IMR-90 (cell line): ENCODE data around the gene COL12A1. TPM values are rescaled to one million over a fixed set of nuclear protein-coding genes. Genes with fewer than 3 reads are reported as not detected.

ENCODE experiments used
- ATAC-seq: fragments of 200-7000 bp; cut with Tn5 transposase; 2 replicates; pipeline ENCODE4 v1.9.1; 2020; ENCODE audit warnings: low read depth, mild to moderate bottlenecking, moderate library complexity
- BruUV-seq: library from RNA; stranded (reverse); fragments of 400-500 nt; replicated peaks from 2 replicates; lab custom pipeline; 2021; lab: Mats Ljungman, UMichigan
- CTCF ChIA-PET: fragments of 300-600 bp; formaldehyde crosslinking; extraction: SDS; loops from one replicate; lab custom pipeline; 2021; ENCODE audit warnings: antibody characterized with exemption; lab: Yijun Ruan, JAX
- POLR2A ChIA-PET: fragments of 300-600 bp; sonication (Branson Sonifier 250); formaldehyde crosslinking; loops from one replicate; lab custom pipeline; 2022; ENCODE audit warnings: antibody characterized with exemption; ENCODE audit not compliant: unreplicated experiment; lab: Charles Lee
- DNase-seq: peaks from one replicate; pipeline ENCODE4 v3.0.0; 2013
- H2AFZ ChIP-seq: replicated peaks from 2 replicates; pipeline ENCODE3; 2013; ENCODE audit warnings: low read length, mild to moderate bottlenecking; ENCODE audit not compliant: poor library complexity
- H2AK5ac ChIP-seq: 2 replicates; pipeline ENCODE4 v1.6.1; 2013; ENCODE audit warnings: low read depth, low read length, inconsistent platforms
- H2AK9ac ChIP-seq: replicated peaks from 2 replicates; pipeline ENCODE3; 2013; ENCODE audit warnings: mild to moderate bottlenecking, low read depth, low read length, moderate library complexity; ENCODE audit not compliant: poor library complexity
- H2BK120ac ChIP-seq: 2 replicates; pipeline ENCODE4 v1.6.1; 2013; ENCODE audit warnings: low read depth, low read length, inconsistent platforms
- H2BK15ac ChIP-seq: 3 replicates; pipeline ENCODE4 v1.6.1; 2013; ENCODE audit warnings: low read depth, low read length, inconsistent platforms
- H2BK20ac ChIP-seq: 2 replicates; pipeline ENCODE4 v1.6.1; 2013; ENCODE audit warnings: low read depth, mild to moderate bottlenecking, inconsistent platforms, low read length, moderate library complexity
- H2BK5ac ChIP-seq: 2 replicates; pipeline ENCODE4 v1.6.1; 2013; ENCODE audit warnings: mild to moderate bottlenecking, low read depth, low read length, inconsistent platforms; ENCODE audit not compliant: poor library complexity, severe bottlenecking
- H3K14ac ChIP-seq: replicated peaks from 2 replicates; pipeline ENCODE4 v1.6.1; 2013; ENCODE audit warnings: low read depth, low read length, inconsistent platforms
- H3K18ac ChIP-seq: 2 replicates; pipeline ENCODE4 v1.6.1; 2013; ENCODE audit warnings: low read depth, low read length, control low read depth
- H3K23ac ChIP-seq: 2 replicates; pipeline ENCODE4 v1.6.1; 2013; ENCODE audit warnings: low read depth, low read length, inconsistent platforms
- H3K27ac ChIP-seq: 2 replicates; pipeline ENCODE4 v1.5.1; 2013; ENCODE audit warnings: mild to moderate bottlenecking, control low read depth, low read length; ENCODE audit not compliant: insufficient read depth
- H3K27me3 ChIP-seq: 2 replicates; pipeline ENCODE4 v1.6.1; 2013; ENCODE audit warnings: low read length; ENCODE audit not compliant: control insufficient read depth, insufficient read depth
- H3K36me3 ChIP-seq: 2 replicates; pipeline ENCODE4 v1.6.1; 2013; ENCODE audit warnings: low read length, mixed read lengths; ENCODE audit not compliant: control insufficient read depth, insufficient read depth
- H3K4ac ChIP-seq: 2 replicates; pipeline ENCODE4 v1.6.1; 2013; ENCODE audit warnings: low read depth, low read length, inconsistent platforms
- H3K4me1 ChIP-seq: 2 replicates; pipeline ENCODE4 v1.6.1; 2013; ENCODE audit warnings: low read length, mixed read lengths; ENCODE audit not compliant: control insufficient read depth, insufficient read depth
- H3K4me2 ChIP-seq: 2 replicates; pipeline ENCODE4 v1.6.1; 2013; ENCODE audit warnings: low read depth, mild to moderate bottlenecking, control low read depth, low read length, moderate library complexity
- H3K4me3 ChIP-seq: 2 replicates; pipeline ENCODE4 v1.5.1; 2013; ENCODE audit warnings: low read depth, mild to moderate bottlenecking, control low read depth, low read length, moderate library complexity; ENCODE audit not compliant: insufficient read depth
- H3K56ac ChIP-seq: 2 replicates; pipeline ENCODE4 v1.6.1; 2013; ENCODE audit warnings: low read length, inconsistent platforms; ENCODE audit not compliant: insufficient read depth; ENCODE audit errors: extremely low read depth
- H3K79me1 ChIP-seq, 2 experiments: 2 replicates each; pipeline ENCODE4 v1.6.1; 2013; ENCODE audit warnings: low read length in 2 of 2, inconsistent platforms in 1 of 2, low read depth in 1 of 2
- H3K9ac ChIP-seq: 2 replicates; pipeline ENCODE4 v1.6.1; 2013; ENCODE audit warnings: low read depth, low read length, control low read depth
- H3K9me1 ChIP-seq: 2 replicates; pipeline ENCODE4 v1.6.1; 2013; ENCODE audit warnings: low read length, inconsistent platforms; ENCODE audit not compliant: insufficient read depth
- H3K9me3 ChIP-seq: 2 replicates; pipeline ENCODE4 v1.6.1; 2013; ENCODE audit warnings: low read length; ENCODE audit not compliant: control insufficient read depth, insufficient read depth
- H4K20me1 ChIP-seq: 2 replicates; pipeline ENCODE4 v1.6.1; 2013; ENCODE audit warnings: low read length, inconsistent platforms; ENCODE audit not compliant: insufficient read depth
- H4K5ac ChIP-seq: 2 replicates; pipeline ENCODE4 v1.6.1; 2013; ENCODE audit warnings: mild to moderate bottlenecking, low read depth, low read length, control low read depth
- H4K8ac ChIP-seq, 2 experiments: 2 replicates each; pipeline ENCODE4 v1.6.1; 2013; ENCODE audit warnings: low read depth in 2 of 2, low read length in 2 of 2, control low read depth in 1 of 2, inconsistent platforms in 1 of 2
- H4K91ac ChIP-seq: 2 replicates; pipeline ENCODE4 v1.6.1; 2013; ENCODE audit warnings: low read depth, low read length, inconsistent platforms; ENCODE audit not compliant: insufficient read depth
- CEBPB ChIP-seq: IDR thresholded peaks from 2 replicates; pipeline ENCODE4 v1.6.1; 2012; ENCODE audit warnings: low read depth, low read length, improper control_type of control experiment
- RAD21 ChIP-seq: IDR thresholded peaks from 2 replicates; pipeline ENCODE4 v1.6.1; 2012; ENCODE audit warnings: low read length, improper control_type of control experiment
- RCOR1 ChIP-seq: IDR thresholded peaks from 2 replicates; pipeline ENCODE4 v1.6.1; 2012; ENCODE audit warnings: mild to moderate bottlenecking, low read length, improper control_type of control experiment; ENCODE audit not compliant: insufficient replicate concordance
- SMC3 ChIP-seq: fragments of 150-350 bp; IDR thresholded peaks from 2 replicates; pipeline ENCODE4 v1.6.1; 2016; ENCODE audit warnings: low read depth, mild to moderate bottlenecking, antibody characterized with exemption, low read length, moderate library complexity
- WGBS, 2 experiments: methylation state at CpG; one replicate each; pipeline versions ENCODE4 v1.1.5 to v1.1.7; 2013; ENCODE audit warnings: missing lambda C conversion rate in 2 of 2; ENCODE audit not compliant: insufficient read length in 1 of 2; ENCODE audit errors: extremely low coverage in 2 of 2; 5-methylcytosine and 5-hydroxymethylcytosine counted together
- dilution Hi-C: fragments of 300-500 bp; cut with HindIII; formaldehyde crosslinking; loops from one replicate; pipeline ENCODE4 v1.14.3; 2018; ENCODE audit warnings: low sequenced_read_pairs; ENCODE audit not compliant: unreplicated experiment
- in situ Hi-C: fragments of 300-500 bp; cut with MboI; formaldehyde crosslinking; loops from 3 replicates; pipeline ENCODE4 v1.14.3; 2019; ENCODE audit warnings: low sequenced_read_pairs, inconsistent platforms, mixed read lengths
- intact Hi-C: fragments of 100-400 bp; cut with micrococcal nuclease; formaldehyde crosslinking; loops from 2 replicates; pipeline ENCODE4 v1.10.0; 2022
- polyA plus RNA-seq, 3 experiments: library from polyadenylated mRNA; depleted of rRNA; stranded (reverse); fragments of >200 nt; gene quantifications; 2 replicates each; pipeline ENCODE4 v1.2.3, GENCODE V29; 2012; ENCODE audit warnings: low replicate concordance in 1 of 3
- total RNA-seq: library from RNA; depleted of rRNA; stranded (reverse); fragments of >200 nt; gene quantifications from 2 replicates; pipeline ENCODE4 v1.2.3, GENCODE V29; 2012

COL12A1 gene
- total and polyA plus RNA-seq, 2 of the 4 experiments (the other 2 are of a cell fraction), result 350 to 452 TPM

DNA sequence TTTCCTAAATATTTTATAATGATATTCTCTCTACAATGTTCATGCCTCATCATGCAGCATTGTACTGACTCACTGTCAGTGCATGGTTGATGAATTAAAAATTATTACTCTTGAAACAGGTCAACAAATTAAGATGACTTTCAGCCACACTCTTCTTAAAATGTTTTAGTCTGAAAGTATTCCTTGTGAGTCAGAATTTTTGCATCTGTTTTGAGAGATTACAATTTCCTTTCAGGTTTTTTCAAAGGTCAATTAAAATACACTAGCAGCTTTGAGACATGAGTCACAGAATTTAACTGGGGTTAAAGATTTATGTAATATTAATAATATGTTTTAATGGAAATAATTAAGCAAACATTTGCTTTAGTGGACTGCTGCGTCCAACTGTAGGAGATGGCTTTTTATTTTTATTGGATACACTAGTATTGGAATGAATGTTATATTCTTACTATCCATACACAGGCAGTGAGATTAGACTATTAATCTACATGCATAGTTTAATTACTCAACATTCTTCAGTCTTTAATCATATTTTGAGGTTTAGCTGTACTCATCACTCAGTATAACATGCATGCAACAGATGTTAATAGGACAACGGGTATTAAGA, 9.7 kb downstream of the COL12A1 start:
- Histone ChIP-seq H3K18ac (no peak overlapping the region), H3K9me1 (peaks cover 3% of the 10 kb centered on the region; the same call in 1 of the 2 replicates), H2AFZ (no peak overlapping the region), H3K36me3 (peaks cover 15% of the 10 kb centered on the region), H2BK120ac (no peak overlapping the region), H3K27me3 (no peaks in the 10 kb centered on the region), H2AK5ac (no peak overlapping the region), H3K27ac (peak overlapping the region; percentile 17; the same call in 1 of the 2 replicates), H3K9ac (no peak overlapping the region), H4K20me1 (peaks cover 35% of the 10 kb centered on the region), H4K8ac (peak overlapping the region in 1 of 2 experiments; percentile 3; a peak in 1 of 4 replicates), H3K56ac (no peak overlapping the region), H3K23ac (no peak overlapping the region), H4K5ac (no peak overlapping the region), H3K4me1 (peaks cover 4% of the 10 kb centered on the region; the same call in 1 of the 2 replicates), H2BK5ac (peak overlapping the region; percentile 85), H3K4me3 (no peak overlapping the region), H3K14ac (no peak overlapping the region), H3K9me3 (peaks cover 2% of the 10 kb centered on the region; the same call in 1 of the 2 replicates), H3K4me2 (no peak overlapping the region), H2AK9ac (no peak overlapping the region), H3K4ac (no peak overlapping the region), H3K79me1 (peaks cover 7 to 27% of the 10 kb centered on the region in 2 experiments), H2BK15ac (no peak overlapping the region), H2BK20ac (no peak overlapping the region), H4K91ac (no peak overlapping the region)
- dilution Hi-C loops, result no loop called here
- ATAC-seq, result peak; percentile 54
- no TSS peak for BruUV-seq
- TF ChIP-seq RCOR1, result peak; percentile 29
- no peak for TF ChIP-seq SMC3
- peak; percentile 10; the same call in 1 of the 2 replicates for TF ChIP-seq CEBPB
- TF ChIP-seq RAD21, result no peak
- in situ Hi-C loops, result no loop called here
- DNase-seq, result peak; percentile 80
- intact Hi-C loops, result no loop called here
- ChIA-PET CTCF (no interaction called here), POLR2A (no interaction called here)
- no CpG with 5 or more reads among the region's 2 CpGs for WGBS, 2 experiments
